SU-DHL-6 (cell line): ENCODE results near the gene CIB2.

Source experiments
- H2AFZ ChIP-seq: fragments of 200-600 bp; sonication (generic); 2 replicates; pipeline ENCODE4 v1.6.1; 2014; ENCODE audit warnings: low read depth, mild to moderate bottlenecking, moderate library complexity, mixed read lengths, antibody characterized with exemption, low read length; ENCODE audit not compliant: severe bottlenecking
- H3F3A ChIP-seq: fragments of 200-600 bp; shearing (Covaris generic); 2 replicates; pipeline ENCODE4 v1.6.0; 2016; ENCODE audit warnings: antibody characterized with exemption, mild to moderate bottlenecking; ENCODE audit not compliant: insufficient read depth
- H3K27ac ChIP-seq: fragments of 200-600 bp; sonication (generic); 2 replicates; pipeline ENCODE4 v1.5.1; 2016; ENCODE audit warnings: low read depth, mild to moderate bottlenecking, low read length, moderate library complexity, mixed read lengths
- H3K27me3 ChIP-seq: fragments of 200-600 bp; sonication (generic), shearing (Covaris generic); 2 replicates; pipeline ENCODE4 v1.6.0; 2014; ENCODE audit warnings: mild to moderate bottlenecking, low read length
- H3K36me3 ChIP-seq: fragments of 200-600 bp; sonication (generic); 2 replicates; pipeline ENCODE4 v1.6.1; 2014; ENCODE audit warnings: mild to moderate bottlenecking, low read length, mixed read lengths
- H3K4me2 ChIP-seq: fragments of 300-600, 200-600 bp; shearing (Covaris generic), sonication (generic); 2 replicates; pipeline ENCODE4 v1.6.0; 2014; ENCODE audit warnings: low read length, low read depth, mild to moderate bottlenecking; ENCODE audit not compliant: poor library complexity, severe bottlenecking
- H3K4me3 ChIP-seq: fragments of 200-600 bp; sonication (generic); 2 replicates; pipeline ENCODE4 v1.5.1; 2014; ENCODE audit warnings: antibody characterized with exemption, low read length, mild to moderate bottlenecking, mixed read lengths; ENCODE audit not compliant: insufficient read depth, poor library complexity, severe bottlenecking
- H3K79me2 ChIP-seq: fragments of 200-600 bp; sonication (generic); 2 replicates; pipeline ENCODE4 v1.6.1; 2014; ENCODE audit warnings: mild to moderate bottlenecking, low read length, moderate library complexity; ENCODE audit not compliant: insufficient read depth
- H3K9ac ChIP-seq: fragments of 200-600 bp; sonication (generic); 2 replicates; pipeline ENCODE4 v1.7.0; 2014; ENCODE audit warnings: mild to moderate bottlenecking, low read length
- H3K9me2 ChIP-seq: fragments of 200-600 bp; sonication (generic); replicated peaks from 2 replicates; pipeline ENCODE4 v1.6.1; 2014; ENCODE audit warnings: low read length; ENCODE audit not compliant: insufficient read depth
- H3K9me3 ChIP-seq: fragments of 200-600 bp; sonication (generic); 2 replicates; pipeline ENCODE4 v1.6.1; 2014; ENCODE audit warnings: low read length, mixed read lengths; ENCODE audit not compliant: insufficient read depth
- H4K20me1 ChIP-seq: fragments of 200-600 bp; sonication (generic); 2 replicates; pipeline ENCODE4 v1.6.1; 2014; ENCODE audit warnings: low read depth, mild to moderate bottlenecking, antibody characterized with exemption, low read length, moderate library complexity, mixed read lengths
- CTCF ChIP-seq: fragments of 200-600 bp; sonication (generic); IDR thresholded peaks from one replicate; pipeline ENCODE4 v1.5.1; 2017; ENCODE audit warnings: antibody characterized with exemption, mild to moderate bottlenecking, low read length, moderate library complexity; ENCODE audit not compliant: insufficient read depth, poor library complexity, severe bottlenecking
- EZH2phosphoT487 ChIP-seq: fragments of 200-600 bp; sonication (generic), shearing (Covaris generic); conservative IDR thresholded peaks from 2 replicates; pipeline ENCODE4 v1.6.1; 2018; ENCODE audit warnings: mild to moderate bottlenecking, antibody characterized with exemption, low read length, moderate library complexity, mixed read lengths

Gene CIB2

GRCh38 chr15:78110096-78110495, 21.1 kb downstream of the CIB2 start:
- no peak overlapping the region for H3K9ac ChIP-seq
- no peaks in the 10 kb centered on the region for H3K9me2 ChIP-seq
- no peaks in the 10 kb centered on the region for H4K20me1 ChIP-seq
- H3K27ac ChIP-seq, result no peak overlapping the region
- H3K27me3 ChIP-seq, result no peaks in the 10 kb centered on the region
- no peaks in the 10 kb centered on the region for H3F3A ChIP-seq
- H3K36me3 ChIP-seq, result no peaks in the 10 kb centered on the region
- no peaks in the 10 kb centered on the region for H3K79me2 ChIP-seq
- H3K4me3 ChIP-seq, result no peak overlapping the region
- no peaks in the 10 kb centered on the region for H3K9me3 ChIP-seq
- TF ChIP-seq EZH2phosphoT487 (no peak), CTCF (no peak)
- H2AFZ ChIP-seq, result no peak overlapping the region
- H3K4me2 ChIP-seq, result no peak overlapping the region

GRCh38 chr15:78109156-78109555, 22.1 kb downstream of the CIB2 start:
- Histone ChIP-seq H3K9ac (no peak overlapping the region), H3F3A (no peaks in the 10 kb centered on the region), H3K27ac (no peak overlapping the region), H3K36me3 (no peaks in the 10 kb centered on the region), H3K27me3 (no peaks in the 10 kb centered on the region), H3K4me2 (no peak overlapping the region), H3K79me2 (no peaks in the 10 kb centered on the region), H3K9me2 (no peaks in the 10 kb centered on the region), H3K4me3 (no peak overlapping the region), H4K20me1 (no peaks in the 10 kb centered on the region), H2AFZ (no peak overlapping the region), H3K9me3 (no peaks in the 10 kb centered on the region)
- TF ChIP-seq CTCF (no peak), EZH2phosphoT487 (no peak)

- TF ChIP-seq EZH2phosphoT487 (no peak), CTCF (peak; percentile 89)
- Histone ChIP-seq H3K27ac (no peak overlapping the region), H3K9ac (no peak overlapping the region), H3K9me2 (no peaks in the 10 kb centered on the region), H2AFZ (no peak overlapping the region), H4K20me1 (no peaks in the 10 kb centered on the region), H3F3A (no peaks in the 10 kb centered on the region), H3K4me3 (no peak overlapping the region), H3K36me3 (no peaks in the 10 kb centered on the region), H3K79me2 (no peaks in the 10 kb centered on the region), H3K9me3 (no peaks in the 10 kb centered on the region), H3K4me2 (no peak overlapping the region), H3K27me3 (no peaks in the 10 kb centered on the region)
Measured at GRCh38 chr15:78108300-78109084, 22.8 kb downstream of the CIB2 start.
